MCF 10A (cell line): Measurements from ENCODE around the gene RHOF. TPM values are rescaled to one million over a fixed set of nuclear protein-coding genes. Genes with fewer than 3 reads are reported as not detected.

Source experiments
- BruUV-seq: library from RNA; stranded (reverse); fragments of 400-500 nt; replicated peaks from 2 replicates; lab custom pipeline; 2021; lab: Mats Ljungman, UMichigan
- CTCF ChIA-PET: fragments of 300-600 bp; sonication (Branson Sonifier 250); formaldehyde crosslinking; extraction: SDS; loops from one replicate; lab custom pipeline; 2021; ENCODE audit warnings: antibody characterized with exemption, inconsistent platforms; lab: Yijun Ruan, JAX
- POLR2A ChIA-PET: fragments of 300-600, 350-650 bp; sonication (Branson Sonifier 250); formaldehyde crosslinking; extraction: SDS; loops from one replicate; lab custom pipeline; 2020; ENCODE audit warnings: antibody characterized with exemption, inconsistent platforms; lab: Yijun Ruan, JAX
- DNase-seq: peaks from one replicate; pipeline ENCODE4 v3.0.0-alpha.2; 2018; ENCODE audit not compliant: unreplicated experiment
- H3K27ac Mint-ChIP-seq: one replicate; pipeline ENCODE4 v1.8.0; 2022; ENCODE audit warnings: mild to moderate bottlenecking, low read depth, mixed read lengths; ENCODE audit not compliant: unreplicated experiment
- H3K27me3 Mint-ChIP-seq: one replicate; pipeline ENCODE4 v1.8.0; 2022; ENCODE audit warnings: mixed read lengths; ENCODE audit not compliant: insufficient read depth, unreplicated experiment
- H3K36me3 Mint-ChIP-seq: one replicate; pipeline ENCODE4 v1.8.0; 2022; ENCODE audit warnings: mild to moderate bottlenecking, moderate library complexity, mixed read lengths; ENCODE audit not compliant: insufficient read depth, unreplicated experiment
- H3K4me1 Mint-ChIP-seq: one replicate; pipeline ENCODE4 v1.8.0; 2022; ENCODE audit warnings: mixed read lengths; ENCODE audit not compliant: insufficient read depth, unreplicated experiment
- H3K4me3 Mint-ChIP-seq: one replicate; pipeline ENCODE4 v1.8.0; 2022; ENCODE audit warnings: mild to moderate bottlenecking, moderate library complexity, mixed read lengths; ENCODE audit not compliant: unreplicated experiment
- H3K9me3 Mint-ChIP-seq: one replicate; pipeline ENCODE4 v1.8.0; 2022; ENCODE audit warnings: mixed read lengths; ENCODE audit not compliant: unreplicated experiment
- intact Hi-C: fragments of 100-400 bp; cut with micrococcal nuclease; formaldehyde crosslinking; loops from 2 replicates; pipeline ENCODE4 v1.14.1; 2022
- total RNA-seq: library from RNA; stranded (reverse); gene quantifications from 2 replicates; pipeline ENCODE4 v1.2.3, GENCODE V29; 2022
- TF ChIP-seq, protein P1 (sequence below): fragments of 200-600 bp; IDR thresholded peaks from one replicate; pipeline ENCODE4 v1.8.0; 2022; ENCODE audit warnings: antibody characterized with exemption, mild to moderate bottlenecking; ENCODE audit not compliant: unreplicated experiment

The RHOF gene
- total RNA-seq, 1 experiment from 2014 or later, result 9.5 TPM

DNA sequence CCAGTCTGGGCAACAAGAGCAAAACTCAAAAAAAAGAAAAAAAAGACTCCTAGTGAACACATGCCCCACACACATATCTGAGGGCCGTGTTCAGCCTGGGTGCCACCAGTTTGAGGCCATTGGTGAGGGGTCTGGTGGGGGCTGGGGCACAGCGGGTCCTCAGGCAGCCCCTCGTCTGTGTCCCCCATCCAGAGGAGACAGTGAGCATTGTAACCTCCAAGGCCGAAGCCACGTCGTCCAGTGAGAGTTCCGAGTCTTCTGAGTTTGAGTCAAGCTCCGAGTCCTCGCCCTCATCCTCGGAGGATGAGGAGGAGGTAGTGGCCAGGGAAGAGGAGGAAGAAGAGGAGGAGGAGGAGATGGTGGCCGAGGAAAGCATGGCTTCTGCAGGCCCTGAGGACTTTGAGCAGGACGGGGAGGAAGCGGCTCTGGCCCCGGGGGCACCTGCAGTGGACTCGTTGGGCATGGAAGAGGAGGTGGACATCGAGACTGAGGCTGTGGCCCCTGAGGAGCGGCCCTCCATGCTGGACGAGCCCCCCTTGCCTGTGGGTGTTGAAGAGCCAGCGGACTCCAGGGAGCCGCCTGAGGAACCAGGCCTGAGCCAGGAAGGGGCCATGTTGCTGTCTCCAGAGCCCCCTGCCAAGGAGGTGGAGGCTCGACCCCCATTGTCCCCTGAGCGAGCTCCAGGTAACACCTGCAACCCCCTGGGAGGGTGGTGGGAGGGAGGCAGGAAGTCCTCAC lies 25.9 kb upstream of the RHOF start:
- Mint-ChIP-seq H3K4me1 (no peaks in the 10 kb centered on the region), H3K27me3 (no peaks in the 10 kb centered on the region), H3K36me3 (peaks cover 84% of the 10 kb centered on the region), H3K9me3 (no peaks in the 10 kb centered on the region), H3K4me3 (no peak overlapping the region), H3K27ac (no peak overlapping the region)
- DNase-seq, result no peak
- POLR2A ChIA-PET, result no interaction called here
- no TSS peak for BruUV-seq
- intact Hi-C loops, result no loop called here
- CTCF ChIA-PET, result interaction anchor here (1.7 kb wide), 1 partner anchor 25 kb away, joined by 5 read pairs; the partner anchor contains the start of gene RHOF
- TF ChIP-seq, protein P1, sequence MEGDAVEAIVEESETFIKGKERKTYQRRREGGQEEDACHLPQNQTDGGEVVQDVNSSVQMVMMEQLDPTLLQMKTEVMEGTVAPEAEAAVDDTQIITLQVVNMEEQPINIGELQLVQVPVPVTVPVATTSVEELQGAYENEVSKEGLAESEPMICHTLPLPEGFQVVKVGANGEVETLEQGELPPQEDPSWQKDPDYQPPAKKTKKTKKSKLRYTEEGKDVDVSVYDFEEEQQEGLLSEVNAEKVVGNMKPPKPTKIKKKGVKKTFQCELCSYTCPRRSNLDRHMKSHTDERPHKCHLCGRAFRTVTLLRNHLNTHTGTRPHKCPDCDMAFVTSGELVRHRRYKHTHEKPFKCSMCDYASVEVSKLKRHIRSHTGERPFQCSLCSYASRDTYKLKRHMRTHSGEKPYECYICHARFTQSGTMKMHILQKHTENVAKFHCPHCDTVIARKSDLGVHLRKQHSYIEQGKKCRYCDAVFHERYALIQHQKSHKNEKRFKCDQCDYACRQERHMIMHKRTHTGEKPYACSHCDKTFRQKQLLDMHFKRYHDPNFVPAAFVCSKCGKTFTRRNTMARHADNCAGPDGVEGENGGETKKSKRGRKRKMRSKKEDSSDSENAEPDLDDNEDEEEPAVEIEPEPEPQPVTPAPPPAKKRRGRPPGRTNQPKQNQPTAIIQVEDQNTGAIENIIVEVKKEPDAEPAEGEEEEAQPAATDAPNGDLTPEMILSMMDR, result no peak

DNA sequence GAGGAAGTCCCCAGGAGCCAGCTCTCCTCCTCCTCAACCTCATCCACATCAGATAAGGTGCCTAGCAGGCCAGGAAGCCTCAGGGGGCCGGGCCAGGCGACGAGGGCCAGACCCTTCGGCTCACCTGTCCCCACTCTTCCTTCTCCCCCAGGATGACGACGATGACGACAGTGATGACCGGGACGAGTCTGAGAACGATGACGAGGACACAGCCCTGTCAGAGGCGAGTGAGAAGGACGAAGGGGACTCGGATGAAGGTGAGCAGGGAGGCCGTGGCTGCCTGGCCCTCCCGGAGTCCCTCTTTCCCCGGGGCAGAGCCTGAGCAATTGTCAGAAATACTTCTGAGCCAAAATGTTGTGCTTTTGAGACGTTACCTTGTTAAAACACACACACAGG lies 24.2 kb upstream of the RHOF start:
- CTCF ChIA-PET, result interaction anchor here (16.6 kb wide), 1 partner anchor 22 kb away, joined by 390 read pairs; the partner anchor contains the start of gene RHOF
- intact Hi-C loops, result no loop called here
- DNase-seq, result no peak
- H3K36me3 Mint-ChIP-seq, result peaks cover 67% of the 10 kb centered on the region
- peaks cover 13% of the 10 kb centered on the region for H3K4me1 Mint-ChIP-seq
- H3K9me3 Mint-ChIP-seq, result no peaks in the 10 kb centered on the region
- TF ChIP-seq, protein P1, result no peak
- no peaks in the 10 kb centered on the region for H3K27me3 Mint-ChIP-seq
- no peak overlapping the region for H3K27ac Mint-ChIP-seq
- no peak overlapping the region for H3K4me3 Mint-ChIP-seq
- POLR2A ChIA-PET, result interaction anchor here (0.6 kb wide), 1 partner anchor 408 kb away, joined by 3 read pairs; the partner anchor contains the start of gene DIABLO
- no TSS peak for BruUV-seq

DNA sequence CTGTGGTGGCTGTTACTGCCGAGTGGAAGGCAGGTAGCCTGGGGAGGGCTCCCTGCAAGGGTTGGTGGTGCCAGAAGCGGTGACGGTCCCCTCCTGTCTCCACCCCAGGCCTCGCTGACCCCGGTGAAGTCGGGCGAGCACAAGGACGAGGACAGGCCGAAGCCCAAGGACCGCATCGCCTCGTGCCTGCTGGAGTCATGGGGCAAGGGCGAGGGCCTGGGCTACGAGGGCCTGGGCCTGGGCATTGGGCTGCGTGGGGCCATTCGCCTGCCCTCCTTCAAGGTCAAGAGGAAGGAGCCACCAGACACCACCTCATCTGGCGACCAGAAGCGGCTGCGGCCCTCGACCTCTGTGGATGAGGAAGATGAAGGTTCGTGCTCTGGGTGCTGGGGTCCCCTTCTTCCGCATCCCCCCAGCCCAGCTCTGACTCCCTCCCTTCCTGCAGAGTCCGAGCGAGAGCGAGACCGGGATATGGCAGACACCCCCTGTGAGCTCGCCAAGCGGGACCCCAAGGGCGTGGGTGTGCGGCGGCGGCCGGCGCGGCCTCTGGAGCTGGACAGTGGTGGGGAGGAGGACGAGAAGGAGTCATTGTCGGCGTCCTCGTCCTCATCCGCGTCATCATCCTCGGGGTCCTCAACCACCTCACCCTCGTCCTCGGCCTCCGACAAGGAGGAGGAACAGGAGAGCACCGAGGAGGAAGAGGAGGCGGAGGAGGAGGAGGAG lies 23.6 kb upstream of the RHOF start:
- DNase-seq, result no peak
- no peak overlapping the region for H3K4me3 Mint-ChIP-seq
- no peaks in the 10 kb centered on the region for H3K27me3 Mint-ChIP-seq
- H3K4me1 Mint-ChIP-seq, result peaks cover 17% of the 10 kb centered on the region
- H3K9me3 Mint-ChIP-seq, result no peaks in the 10 kb centered on the region
- peaks cover 62% of the 10 kb centered on the region for H3K36me3 Mint-ChIP-seq
- POLR2A ChIA-PET, result interaction anchor here (1.2 kb wide), 1 partner anchor 22 kb away, joined by 3 read pairs; no protein-coding TSS in a partner anchor
- no peak overlapping the region for H3K27ac Mint-ChIP-seq
- CTCF ChIA-PET, result interaction anchor here (0.6 to 16.6 kb wide), 3 partner anchors 21 to 264 kb away, joined by 3 to 390 read pairs (median 4); partner anchors contain the start of gene RHOF
- TF ChIP-seq, protein P1, result no peak
- no TSS peak for BruUV-seq
- intact Hi-C loops, result no loop called here

DNA sequence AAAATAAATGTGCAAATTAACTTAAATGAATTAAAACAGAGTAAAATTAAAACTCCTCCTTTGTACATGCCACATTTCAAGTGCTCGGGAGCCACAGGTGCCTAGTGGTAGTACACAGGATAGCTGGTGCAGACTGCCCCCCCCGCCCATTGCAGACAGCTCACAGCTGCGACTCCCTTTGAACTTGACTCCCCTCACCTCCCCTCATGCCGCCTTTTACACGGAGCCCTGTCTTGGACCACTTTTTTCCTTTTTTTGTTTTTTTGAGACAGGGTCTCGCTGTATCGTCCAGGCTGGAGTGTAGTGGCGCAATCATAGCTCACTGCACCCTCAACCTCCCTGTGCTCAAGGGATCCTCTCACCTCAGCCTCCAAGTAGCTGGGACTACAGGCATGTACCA lies 21.8 kb upstream of the RHOF start:
- no peak for DNase-seq
- ChIA-PET CTCF (interaction anchor here (0.5 to 16.6 kb wide), 6 partner anchors 20 to 170 kb away, joined by 3 to 390 read pairs (median 4); partner anchors contain the start of gene RHOF), POLR2A (interaction anchor here (1.3 kb wide), 1 partner anchor 9 kb away, joined by 3 read pairs; no protein-coding TSS in a partner anchor)
- TF ChIP-seq, protein P1, result no peak
- H3K4me3 Mint-ChIP-seq, result no peak overlapping the region
- no peaks in the 10 kb centered on the region for H3K27me3 Mint-ChIP-seq
- no peak overlapping the region for H3K27ac Mint-ChIP-seq
- H3K4me1 Mint-ChIP-seq, result peaks cover 28% of the 10 kb centered on the region
- H3K36me3 Mint-ChIP-seq, result peaks cover 56% of the 10 kb centered on the region
- no TSS peak for BruUV-seq
- intact Hi-C loops, result no loop called here
- H3K9me3 Mint-ChIP-seq, result no peaks in the 10 kb centered on the region
